Calu3 (cell line): Measurements from ENCODE around the gene STK10. TPM values are rescaled to one million over a fixed set of nuclear protein-coding genes. Genes with fewer than 3 reads are reported as not detected.

Experiments
- BruUV-seq: library from RNA; stranded (reverse); fragments of 400-500 nt; replicated peaks from 2 replicates; lab custom pipeline; 2021; lab: Mats Ljungman, UMichigan
- CTCF ChIA-PET: fragments of 300-600 bp; sonication (Branson Sonifier 250); formaldehyde crosslinking; loops from one replicate; lab custom pipeline; 2022; ENCODE audit warnings: antibody characterized with exemption; lab: Charles Lee
- DNase-seq: peaks from one replicate; pipeline ENCODE4 v3.0.0; 2022
- H3K27ac Mint-ChIP-seq: one replicate; pipeline ENCODE4 v1.8.0; 2022; ENCODE audit warnings: mixed read lengths; ENCODE audit not compliant: unreplicated experiment
- H3K27me3 Mint-ChIP-seq: one replicate; pipeline ENCODE4 v1.8.0; 2022; ENCODE audit warnings: mixed read lengths; ENCODE audit not compliant: unreplicated experiment
- H3K36me3 Mint-ChIP-seq: one replicate; pipeline ENCODE4 v1.8.0; 2022; ENCODE audit warnings: mild to moderate bottlenecking, moderate library complexity, mixed read lengths; ENCODE audit not compliant: insufficient read depth, unreplicated experiment
- H3K4me1 Mint-ChIP-seq: one replicate; pipeline ENCODE4 v1.8.0; 2022; ENCODE audit warnings: mild to moderate bottlenecking, low read depth, mixed read lengths; ENCODE audit not compliant: unreplicated experiment
- H3K4me3 Mint-ChIP-seq: one replicate; pipeline ENCODE4 v1.8.0; 2022; ENCODE audit warnings: mild to moderate bottlenecking, low read depth, moderate library complexity, mixed read lengths; ENCODE audit not compliant: unreplicated experiment
- H3K9me3 Mint-ChIP-seq: one replicate; pipeline ENCODE4 v1.8.0; 2022; ENCODE audit warnings: low read depth, mixed read lengths; ENCODE audit not compliant: unreplicated experiment
- CTCF ChIP-seq: fragments of 200-600 bp; IDR thresholded peaks from one replicate; pipeline ENCODE4 v1.8.0; 2022; ENCODE audit warnings: antibody characterized with exemption; ENCODE audit not compliant: unreplicated experiment
- intact Hi-C: fragments of 100-400 bp; cut with micrococcal nuclease; formaldehyde crosslinking; loops from one replicate; pipeline ENCODE4 v1.10.0; 2022; ENCODE audit not compliant: unreplicated experiment
- total RNA-seq: library from RNA; stranded (reverse); gene quantifications from 2 replicates; pipeline ENCODE4 v1.2.3, GENCODE V29; 2022

The STK10 gene
- total RNA-seq, 1 experiment from 2014 or later = 27.4 TPM

GRCh38 chr5:172194985-172195774 is 7.2 kb upstream of the STK10 start:
- BruUV-seq = no TSS peak
- peaks cover 2% of the 10 kb centered on the region for H3K27me3 Mint-ChIP-seq
- TF ChIP-seq CTCF = no peak
- no peak overlapping the region for H3K4me3 Mint-ChIP-seq
- CTCF ChIA-PET = no interaction called here
- H3K9me3 Mint-ChIP-seq = no peaks in the 10 kb centered on the region
- H3K4me1 Mint-ChIP-seq = no peaks in the 10 kb centered on the region
- intact Hi-C loops = no loop called here
- H3K27ac Mint-ChIP-seq = no peak overlapping the region
- no peak for DNase-seq
- H3K36me3 Mint-ChIP-seq = no peaks in the 10 kb centered on the region

GRCh38 chr5:172193872-172194271 is 5.8 kb upstream of the STK10 start, which contains the start of gene EFCAB9:
Gene EFCAB9 (plus strand): TSS chr5:172194172. CDS start chr5:172194173, 1 bp downstream.
- intact Hi-C loops = no loop called here
- CTCF ChIA-PET = no interaction called here
- Mint-ChIP-seq H3K27ac (no peak within 1 kb of the TSS), H3K27me3 (peaks cover 15% of the 10 kb centered on the region), H3K9me3 (no peaks in the 10 kb centered on the region), H3K4me1 (peaks cover 8% of the 10 kb centered on the region), H3K36me3 (no peaks in the 10 kb centered on the region), H3K4me3 (no peak within 1 kb of the TSS)
- TF ChIP-seq CTCF = no peak
- BruUV-seq = no TSS peak
- DNase-seq = no peak

- H3K27me3 Mint-ChIP-seq = peaks cover 15% of the 10 kb centered on the region
- H3K4me1 Mint-ChIP-seq = peaks cover 20% of the 10 kb centered on the region
- H3K27ac Mint-ChIP-seq = no peak overlapping the region
- H3K36me3 Mint-ChIP-seq = peaks cover 23% of the 10 kb centered on the region
- intact Hi-C loops = loop anchor here (5.0 kb wide), 2 partner anchors 93 to 277 kb away; partner anchors contain the start of gene UBTD2
- H3K4me3 Mint-ChIP-seq = no peak overlapping the region
- BruUV-seq = no TSS peak
- no peaks in the 10 kb centered on the region for H3K9me3 Mint-ChIP-seq
- CTCF ChIA-PET = interaction anchor here (0.6 to 0.7 kb wide), 3 partner anchors 109 to 278 kb away, joined by 3 to 5 read pairs (median 3); no protein-coding TSS in a partner anchor
- DNase-seq = no peak
- TF ChIP-seq CTCF = no peak
Measured at GRCh38 chr5:172189693-172190296, 1.8 kb upstream of the STK10 start.

GRCh38 chr5:172188893-172189692 is 1.1 kb upstream of the STK10 start:
- peak overlapping the region; percentile 81 for H3K4me3 Mint-ChIP-seq
- CTCF ChIA-PET = interaction anchor here (0.6 to 1.4 kb wide), 7 partner anchors 78 to 130 kb away, joined by 3 to 7 read pairs (median 5); partner anchors contain the start of gene UBTD2
- BruUV-seq = no TSS peak
- peaks cover 15% of the 10 kb centered on the region for H3K27me3 Mint-ChIP-seq
- no peak overlapping the region for H3K27ac Mint-ChIP-seq
- H3K9me3 Mint-ChIP-seq = no peaks in the 10 kb centered on the region
- intact Hi-C loops = loop anchor here (1.0 to 5.0 kb wide), 3 partner anchors 82 to 277 kb away; partner anchors contain the start of gene UBTD2
- TF ChIP-seq CTCF = no peak
- peaks cover 20% of the 10 kb centered on the region for H3K4me1 Mint-ChIP-seq
- peaks cover 23% of the 10 kb centered on the region for H3K36me3 Mint-ChIP-seq
- DNase-seq = no peak
